CD4-positive, CD25-positive, alpha-beta regulatory T cell (primary cell): Measurements from ENCODE around the gene CSNK2A2. TPM values are rescaled to one million over a fixed set of nuclear protein-coding genes. Genes with fewer than 3 reads are reported as not detected.

Experiments
- ATAC-seq, 2 donors: fragments of 150-1000 bp; cut with Tn5 transposase; one replicate each; pipeline ENCODE4 v1.10.0; 2021; ENCODE audit warnings: low read depth in 2 of 2, moderate number of reproducible peaks in 2 of 2, moderate library complexity in 1 of 2
- DNase-seq, 3 donors: peaks; one replicate each; pipeline versions ENCODE4 v3.0.0 to v3.0.0-alpha.2; 2012 to 2022; ENCODE audit warnings: mixed read lengths in 1 of 3
- H3K27ac ChIP-seq: one replicate; pipeline ENCODE4 v1.7.0; 2013; ENCODE audit warnings: mild to moderate bottlenecking, low read length; ENCODE audit not compliant: insufficient read depth, poor library complexity, severe bottlenecking
- H3K27me3 ChIP-seq: one replicate; pipeline ENCODE4 v1.7.0; 2013; ENCODE audit warnings: low read length; ENCODE audit not compliant: control insufficient read depth, insufficient read depth
- H3K36me3 ChIP-seq: one replicate; pipeline ENCODE4 v1.7.0; 2013; ENCODE audit warnings: mild to moderate bottlenecking, low read length, moderate library complexity; ENCODE audit not compliant: control insufficient read depth, insufficient read depth
- H3K4me1 ChIP-seq: 2 replicates; pipeline ENCODE4 v1.7.0; 2013; ENCODE audit warnings: mild to moderate bottlenecking, low read length; ENCODE audit not compliant: insufficient read depth, control insufficient read depth, poor library complexity, severe bottlenecking
- H3K4me3 ChIP-seq: one replicate; pipeline ENCODE4 v1.7.0; 2013; ENCODE audit warnings: low read depth, mild to moderate bottlenecking, low read length, moderate library complexity
- H3K9me3 ChIP-seq, 2 experiments: 1 replicate in 1 of 2; 2 replicates in 1 of 2; pipeline ENCODE4 v1.7.0; 2013; ENCODE audit warnings: low read length in 2 of 2, mild to moderate bottlenecking in 1 of 2, moderate library complexity in 1 of 2; ENCODE audit not compliant: control insufficient read depth in 2 of 2
- H3K27ac Mint-ChIP-seq, 3 donors: one replicate each; pipeline ENCODE4 v1.8.0; 2020 to 2022; ENCODE audit warnings: mild to moderate bottlenecking in 3 of 3, mixed read lengths in 3 of 3, moderate library complexity in 2 of 3
- H3K27me3 Mint-ChIP-seq: one replicate; pipeline ENCODE4 v1.8.0; 2022; ENCODE audit warnings: mild to moderate bottlenecking, mixed read lengths
- H3K36me3 Mint-ChIP-seq: one replicate; pipeline ENCODE4 v1.8.0; 2020; ENCODE audit warnings: mixed read lengths
- H3K4me1 Mint-ChIP-seq, 4 donors: one replicate each; pipeline ENCODE4 v1.8.0; 2020 to 2022; ENCODE audit warnings: mixed read lengths in 4 of 4, mild to moderate bottlenecking in 1 of 4
- H3K4me3 Mint-ChIP-seq, 4 donors: one replicate each; pipeline ENCODE4 v1.8.0; 2020 to 2022; ENCODE audit warnings: mild to moderate bottlenecking in 4 of 4, mixed read lengths in 4 of 4, moderate library complexity in 3 of 4
- H3K9me3 Mint-ChIP-seq, 7 donors: one replicate each; pipeline ENCODE4 v1.8.0; 2020 to 2022; ENCODE audit warnings: mixed read lengths in 7 of 7, mild to moderate bottlenecking in 3 of 7, moderate library complexity in 2 of 7
- polyA plus RNA-seq, 4 donors: library from polyadenylated mRNA; unstranded; fragments of 300-500 nt; fragmentation: Illumina TruSeq; gene quantifications; one replicate each; pipeline ENCODE4 v1.2.3, GENCODE V29; 2021
- total RNA-seq: library from RNA; stranded (reverse); gene quantifications from one replicate; pipeline ENCODE4 v1.2.3, GENCODE V29; 2022

CSNK2A2 gene
- total and polyA plus RNA-seq, 5 donors from 2014 or later, result 7.9 to 57.3 (median 10.2) TPM

- no peak for DNase-seq
- Histone ChIP-seq H3K4me1 (no peaks in the 10 kb centered on the region), H3K9me3 (no peaks in the 10 kb centered on the region), H3K27me3 (no peaks in the 10 kb centered on the region), H3K36me3 (no peaks in the 10 kb centered on the region), H3K4me3 (no peak overlapping the region), H3K27ac (no peak overlapping the region)
- peaks cover 0 to 1% (median 0%) of the 10 kb centered on the region in 7 donors for H3K9me3 Mint-ChIP-seq
- no peak overlapping the region for H3K27ac Mint-ChIP-seq
- no peak overlapping the region for H3K4me3 Mint-ChIP-seq
- no peaks in the 10 kb centered on the region for H3K4me1 Mint-ChIP-seq
- ATAC-seq, result no peak
- peaks cover 18% of the 10 kb centered on the region for H3K27me3 Mint-ChIP-seq
- H3K36me3 Mint-ChIP-seq, result no peaks in the 10 kb centered on the region
Observed at GRCh38 chr16:58226790-58227189, 28.9 kb upstream of the CSNK2A2 start.

GRCh38 chr16:58225965-58226602 lies 28.2 kb upstream of the CSNK2A2 start:
- H3K4me1 Mint-ChIP-seq, result no peaks in the 10 kb centered on the region
- Histone ChIP-seq H3K27ac (no peak overlapping the region), H3K27me3 (no peaks in the 10 kb centered on the region), H3K4me3 (no peak overlapping the region), H3K4me1 (no peaks in the 10 kb centered on the region), H3K9me3 (no peaks in the 10 kb centered on the region), H3K36me3 (no peaks in the 10 kb centered on the region)
- DNase-seq, result no peak
- H3K27ac Mint-ChIP-seq, result no peak overlapping the region
- H3K27me3 Mint-ChIP-seq, result peaks cover 18% of the 10 kb centered on the region
- H3K9me3 Mint-ChIP-seq, result peaks cover 0 to 1% (median 0%) of the 10 kb centered on the region in 7 donors
- ATAC-seq, result no peak
- H3K36me3 Mint-ChIP-seq, result no peaks in the 10 kb centered on the region
- no peak overlapping the region for H3K4me3 Mint-ChIP-seq

GRCh38 chr16:58222532-58223316 lies 24.8 kb upstream of the CSNK2A2 start:
- H3K27me3 Mint-ChIP-seq, result peaks cover 19% of the 10 kb centered on the region

DNA sequence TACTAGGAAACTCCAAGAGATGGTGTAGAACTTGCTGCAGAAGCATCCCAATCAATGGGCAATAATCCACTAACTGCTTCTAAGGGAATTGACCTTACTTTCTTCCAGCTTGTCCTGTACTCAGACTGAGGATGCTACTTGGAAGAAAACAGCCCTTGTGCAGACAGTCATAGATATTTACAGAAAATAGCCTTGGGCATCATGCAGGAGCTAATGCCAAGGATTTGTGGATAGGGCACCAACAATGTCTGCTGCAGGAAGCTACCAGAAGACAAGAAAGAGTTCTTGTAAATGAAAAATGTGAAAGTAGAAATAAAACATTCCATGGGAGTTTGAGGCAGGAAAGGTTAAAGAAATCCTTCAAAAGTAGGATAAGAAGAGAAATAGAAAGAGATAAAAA lies 21.5 kb upstream of the CSNK2A2 start:
- H3K4me3 Mint-ChIP-seq, result no peak overlapping the region
- H3K4me3 ChIP-seq, result no peak overlapping the region
- no peaks in the 10 kb centered on the region for H3K4me1 Mint-ChIP-seq
- H3K36me3 Mint-ChIP-seq, result no peaks in the 10 kb centered on the region
- H3K9me3 ChIP-seq, result peaks cover 0 to 4% of the 10 kb centered on the region in 2 experiments
- H3K4me1 ChIP-seq, result no peaks in the 10 kb centered on the region
- H3K27me3 Mint-ChIP-seq, result peaks cover 25% of the 10 kb centered on the region
- H3K27ac Mint-ChIP-seq, result no peak overlapping the region
- DNase-seq, result no peak
- H3K27ac ChIP-seq, result no peak overlapping the region
- no peak for ATAC-seq
- H3K27me3 ChIP-seq, result no peaks in the 10 kb centered on the region
- H3K36me3 ChIP-seq, result no peaks in the 10 kb centered on the region
- H3K9me3 Mint-ChIP-seq, result peaks cover 0 to 13% (median 2%) of the 10 kb centered on the region in 7 donors

More at GRCh38 chr16:58222532-58223316, 24.8 kb upstream of the CSNK2A2 start:
- Mint-ChIP-seq H3K36me3 (no peaks in the 10 kb centered on the region), H3K27ac (no peak overlapping the region), H3K9me3 (peaks cover 0 to 4% (median 1%) of the 10 kb centered on the region in 7 donors), H3K4me3 (no peak overlapping the region), H3K4me1 (no peaks in the 10 kb centered on the region)
- DNase-seq (no peak), ATAC-seq (no peak)
- Histone ChIP-seq H3K9me3 (no peaks in the 10 kb centered on the region), H3K36me3 (no peaks in the 10 kb centered on the region), H3K4me3 (no peak overlapping the region), H3K27me3 (no peaks in the 10 kb centered on the region), H3K27ac (no peak overlapping the region), H3K4me1 (no peaks in the 10 kb centered on the region)

DNA sequence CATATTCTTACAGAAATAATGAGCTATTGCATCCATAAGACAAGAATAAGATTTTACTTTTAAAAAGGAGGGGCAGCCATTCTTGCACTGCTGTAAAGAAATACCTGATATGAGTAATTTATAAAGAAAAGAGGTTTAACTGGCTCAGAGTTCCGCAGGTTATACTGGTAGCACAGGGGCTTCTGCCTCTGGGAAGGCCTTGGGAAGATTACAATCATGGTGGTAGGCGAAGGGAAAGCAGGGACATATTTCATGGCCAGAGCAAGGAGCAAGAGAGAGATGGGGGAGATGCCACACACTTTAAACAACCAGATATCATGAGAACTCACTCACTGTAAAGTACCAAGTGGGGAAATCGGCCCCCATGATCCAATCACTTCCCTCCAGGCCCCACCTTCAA lies 20.9 kb upstream of the CSNK2A2 start:
- Mint-ChIP-seq H3K36me3 (no peaks in the 10 kb centered on the region), H3K27ac (no peak overlapping the region), H3K4me1 (no peaks in the 10 kb centered on the region), H3K9me3 (peaks cover 0 to 13% (median 2%) of the 10 kb centered on the region in 7 donors), H3K4me3 (no peak overlapping the region), H3K27me3 (peaks cover 25% of the 10 kb centered on the region)
- Histone ChIP-seq H3K4me1 (no peaks in the 10 kb centered on the region), H3K27me3 (no peaks in the 10 kb centered on the region), H3K4me3 (no peak overlapping the region), H3K27ac (no peak overlapping the region), H3K9me3 (peaks cover 0 to 4% of the 10 kb centered on the region in 2 experiments), H3K36me3 (no peaks in the 10 kb centered on the region)
- ATAC-seq (no peak), DNase-seq (no peak)

GRCh38 chr16:58217311-58217925 lies 19.5 kb upstream of the CSNK2A2 start:
- ATAC-seq (no peak), DNase-seq (no peak)
- H3K27me3 ChIP-seq, result no peaks in the 10 kb centered on the region
- Mint-ChIP-seq H3K9me3 (peaks cover 0 to 13% (median 2%) of the 10 kb centered on the region in 7 donors), H3K36me3 (no peaks in the 10 kb centered on the region), H3K27me3 (peaks cover 32% of the 10 kb centered on the region), H3K4me1 (no peaks in the 10 kb centered on the region), H3K4me3 (no peak overlapping the region), H3K27ac (no peak overlapping the region)
- no peaks in the 10 kb centered on the region for H3K36me3 ChIP-seq
- H3K4me3 ChIP-seq, result no peak overlapping the region
- H3K27ac ChIP-seq, result no peak overlapping the region
- no peaks in the 10 kb centered on the region for H3K4me1 ChIP-seq
- H3K9me3 ChIP-seq, result peaks cover 0 to 4% of the 10 kb centered on the region in 2 experiments

DNA sequence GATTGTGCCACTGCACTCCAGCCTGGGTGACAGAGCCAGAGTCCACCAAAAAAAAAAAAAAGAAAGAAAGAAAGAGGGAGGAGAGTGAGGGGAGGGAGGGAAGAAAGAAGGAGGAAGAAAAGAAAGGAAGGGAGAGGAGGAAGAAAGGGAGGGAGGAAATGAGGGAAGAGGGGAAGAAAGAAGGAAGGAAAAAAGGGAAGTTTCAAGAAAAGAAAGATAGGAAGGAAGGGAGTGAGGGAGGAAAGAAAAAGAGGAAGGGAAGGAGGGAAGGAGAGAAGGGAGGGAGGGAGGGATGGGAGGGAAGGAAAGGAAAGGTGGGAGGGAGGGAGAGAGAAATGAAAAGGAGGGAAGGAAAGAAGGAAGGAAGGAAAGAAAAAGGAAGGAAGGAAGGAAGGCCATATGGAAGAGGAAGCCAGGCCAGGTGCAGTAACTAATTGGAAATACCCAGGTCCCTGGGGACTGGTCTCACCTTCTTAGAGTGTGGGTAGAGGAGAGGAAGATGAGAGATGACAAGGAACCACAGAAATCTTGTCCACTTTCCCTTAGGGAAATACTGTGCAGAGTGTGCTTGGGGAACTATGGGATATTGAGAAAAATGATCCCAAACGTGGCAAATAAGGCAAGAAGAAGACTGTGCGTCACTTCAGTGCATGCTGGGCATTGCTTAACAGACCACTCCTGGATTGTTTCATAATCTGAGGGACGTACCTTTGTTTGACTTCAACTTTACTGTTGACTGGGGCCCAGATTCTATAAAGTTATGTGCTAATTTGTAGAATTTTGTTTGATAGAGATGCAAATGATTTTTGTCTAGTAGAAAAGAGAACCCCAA lies 15.1 kb upstream of the CSNK2A2 start:
- no peaks in the 10 kb centered on the region for H3K4me1 ChIP-seq
- H3K9me3 ChIP-seq, result peaks cover 0 to 4% of the 10 kb centered on the region in 2 experiments
- no peak overlapping the region for H3K27ac ChIP-seq
- H3K27me3 ChIP-seq, result peaks cover 6% of the 10 kb centered on the region
- ATAC-seq (no peak), DNase-seq (no peak)
- Mint-ChIP-seq H3K36me3 (no peaks in the 10 kb centered on the region), H3K27me3 (peaks cover 35% of the 10 kb centered on the region), H3K4me3 (no peak overlapping the region), H3K4me1 (no peaks in the 10 kb centered on the region), H3K9me3 (peaks cover 0 to 9% (median 0%) of the 10 kb centered on the region in 7 donors), H3K27ac (peak overlapping the region in 1 of 3 donors; percentile 45)
- H3K4me3 ChIP-seq, result no peak overlapping the region
- no peaks in the 10 kb centered on the region for H3K36me3 ChIP-seq
